Measurements from ENCODE around the gene MYH15.

Gene MYH15

GRCh38 chr3:108494906-108495531 lies 15.4 kb downstream of the MYH15 start:
- Histone ChIP-seq H3K4me3 (ENCODE audit: low read length in 2 of 2) (no peak overlapping the region), H3K4me1 (ENCODE audit: control insufficient read depth in 2 of 2, insufficient read depth in 2 of 2, low read length in 2 of 2) (no peaks in the 10 kb centered on the region), H3K9me3 (ENCODE audit: control insufficient read depth in 2 of 2, low read length in 2 of 2) (no peaks in the 10 kb centered on the region), H3K9ac (ENCODE audit: low read depth in 1 of 2, low read length in 2 of 2) (no peak overlapping the region), H3K27me3 (ENCODE audit: control insufficient read depth in 2 of 2, insufficient read depth in 2 of 2, low read length in 2 of 2) (no peaks in the 10 kb centered on the region), H3K36me3 (ENCODE audit: control insufficient read depth in 2 of 2, insufficient read depth in 2 of 2, low read length in 2 of 2) (no peaks in the 10 kb centered on the region), H3K27ac (ENCODE audit: low read depth in 2 of 2, low read length in 2 of 2) (no peak overlapping the region)

GRCh38 chr3:108493862-108494261 lies 16.5 kb downstream of the MYH15 start:
- H3K27ac ChIP-seq (ENCODE audit: low read depth in 2 of 2, low read length in 2 of 2) = no peak overlapping the region
- H3K4me1 ChIP-seq (ENCODE audit: control insufficient read depth in 2 of 2, insufficient read depth in 2 of 2, low read length in 2 of 2) = no peaks in the 10 kb centered on the region
- H3K9me3 ChIP-seq (ENCODE audit: control insufficient read depth in 2 of 2, low read length in 2 of 2) = no peaks in the 10 kb centered on the region
- H3K36me3 ChIP-seq (ENCODE audit: control insufficient read depth in 2 of 2, insufficient read depth in 2 of 2, low read length in 2 of 2) = no peaks in the 10 kb centered on the region
- H3K27me3 ChIP-seq (ENCODE audit: control insufficient read depth in 2 of 2, insufficient read depth in 2 of 2, low read length in 2 of 2) = no peaks in the 10 kb centered on the region
- no peak overlapping the region for H3K4me3 ChIP-seq (ENCODE audit: low read length in 2 of 2)
- H3K9ac ChIP-seq (ENCODE audit: low read depth in 1 of 2, low read length in 2 of 2) = no peak overlapping the region

GRCh38 chr3:108491456-108491855 lies 18.9 kb downstream of the MYH15 start:
- Histone ChIP-seq H3K9me3 (ENCODE audit: control insufficient read depth in 2 of 2, low read length in 2 of 2) (no peaks in the 10 kb centered on the region), H3K27ac (ENCODE audit: low read depth in 2 of 2, low read length in 2 of 2) (no peak overlapping the region), H3K4me3 (ENCODE audit: low read length in 2 of 2) (no peak overlapping the region), H3K9ac (ENCODE audit: low read depth in 1 of 2, low read length in 2 of 2) (no peak overlapping the region), H3K36me3 (ENCODE audit: control insufficient read depth in 2 of 2, insufficient read depth in 2 of 2, low read length in 2 of 2) (no peaks in the 10 kb centered on the region), H3K27me3 (ENCODE audit: control insufficient read depth in 2 of 2, insufficient read depth in 2 of 2, low read length in 2 of 2) (no peaks in the 10 kb centered on the region), H3K4me1 (ENCODE audit: control insufficient read depth in 2 of 2, insufficient read depth in 2 of 2, low read length in 2 of 2) (no peaks in the 10 kb centered on the region)

- H3K27ac ChIP-seq (ENCODE audit: low read depth in 2 of 2, low read length in 2 of 2) = no peak overlapping the region
- no peaks in the 10 kb centered on the region for H3K36me3 ChIP-seq (ENCODE audit: control insufficient read depth in 2 of 2, insufficient read depth in 2 of 2, low read length in 2 of 2)
- no peaks in the 10 kb centered on the region for H3K27me3 ChIP-seq (ENCODE audit: control insufficient read depth in 2 of 2, insufficient read depth in 2 of 2, low read length in 2 of 2)
- no peaks in the 10 kb centered on the region for H3K4me1 ChIP-seq (ENCODE audit: control insufficient read depth in 2 of 2, insufficient read depth in 2 of 2, low read length in 2 of 2)
- H3K4me3 ChIP-seq (ENCODE audit: low read length in 2 of 2) = no peak overlapping the region
- no peaks in the 10 kb centered on the region for H3K9me3 ChIP-seq (ENCODE audit: control insufficient read depth in 2 of 2, low read length in 2 of 2)
- no peak overlapping the region for H3K9ac ChIP-seq (ENCODE audit: low read depth in 1 of 2, low read length in 2 of 2)
Measured at GRCh38 chr3:108489776-108490175, 20.6 kb downstream of the MYH15 start.

DNA sequence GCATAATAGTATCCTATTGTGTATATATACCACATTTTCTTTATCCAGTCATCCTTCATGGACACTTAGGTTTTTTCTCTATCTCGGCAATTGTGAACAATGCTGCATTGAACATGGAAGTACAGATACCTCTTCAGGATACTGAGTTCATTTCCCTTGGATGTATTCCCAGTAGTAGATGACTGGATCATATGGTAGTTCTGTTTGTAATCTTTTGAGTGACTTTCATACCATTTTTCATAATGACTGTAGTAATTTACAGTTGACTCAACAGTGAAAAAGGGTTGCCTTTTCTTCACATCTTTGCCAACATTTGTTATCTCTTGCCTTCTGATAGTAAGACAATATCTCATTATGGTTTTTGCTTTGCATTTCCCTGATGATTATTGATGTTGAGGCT lies 21.8 kb downstream of the MYH15 start:
- no peak overlapping the region for H3K9ac ChIP-seq (ENCODE audit: low read depth in 1 of 2, low read length in 2 of 2)
- no peaks in the 10 kb centered on the region for H3K27me3 ChIP-seq (ENCODE audit: control insufficient read depth in 2 of 2, insufficient read depth in 2 of 2, low read length in 2 of 2)
- no peaks in the 10 kb centered on the region for H3K4me1 ChIP-seq (ENCODE audit: control insufficient read depth in 2 of 2, insufficient read depth in 2 of 2, low read length in 2 of 2)
- H3K9me3 ChIP-seq (ENCODE audit: control insufficient read depth in 2 of 2, low read length in 2 of 2) = no peaks in the 10 kb centered on the region
- H3K27ac ChIP-seq (ENCODE audit: low read depth in 2 of 2, low read length in 2 of 2) = no peak overlapping the region
- H3K4me3 ChIP-seq (ENCODE audit: low read length in 2 of 2) = no peak overlapping the region
- no peaks in the 10 kb centered on the region for H3K36me3 ChIP-seq (ENCODE audit: control insufficient read depth in 2 of 2, insufficient read depth in 2 of 2, low read length in 2 of 2)

GRCh38 chr3:108487439-108487838 lies 23.0 kb downstream of the MYH15 start:
- H3K9ac ChIP-seq (ENCODE audit: low read depth in 1 of 2, low read length in 2 of 2) = no peak overlapping the region
- H3K27me3 ChIP-seq (ENCODE audit: control insufficient read depth in 2 of 2, insufficient read depth in 2 of 2, low read length in 2 of 2) = no peaks in the 10 kb centered on the region
- no peaks in the 10 kb centered on the region for H3K36me3 ChIP-seq (ENCODE audit: control insufficient read depth in 2 of 2, insufficient read depth in 2 of 2, low read length in 2 of 2)
- H3K4me3 ChIP-seq (ENCODE audit: low read length in 2 of 2) = no peak overlapping the region
- H3K4me1 ChIP-seq (ENCODE audit: control insufficient read depth in 2 of 2, insufficient read depth in 2 of 2, low read length in 2 of 2) = no peaks in the 10 kb centered on the region
- H3K27ac ChIP-seq (ENCODE audit: low read depth in 2 of 2, low read length in 2 of 2) = no peak overlapping the region
- H3K9me3 ChIP-seq (ENCODE audit: control insufficient read depth in 2 of 2, low read length in 2 of 2) = no peaks in the 10 kb centered on the region

DNA sequence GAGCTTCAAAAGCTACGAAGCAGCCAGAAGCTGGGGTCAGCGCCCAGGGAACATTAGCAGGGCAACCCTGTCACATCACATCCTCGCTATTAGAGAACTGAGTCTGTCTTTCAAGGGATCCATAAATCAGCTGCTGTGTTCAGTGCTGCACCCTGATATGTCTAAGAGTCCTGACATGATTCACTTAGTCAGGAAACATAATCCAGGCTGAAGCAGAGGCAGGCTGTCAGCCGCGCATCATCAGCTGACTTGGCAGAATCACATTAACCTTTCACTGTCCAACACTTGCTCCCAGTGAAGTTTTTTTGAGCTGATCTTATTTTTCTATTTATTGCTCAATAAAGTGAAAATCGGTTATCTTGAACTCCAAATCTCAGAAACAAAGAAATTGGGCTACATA lies 23.5 kb downstream of the MYH15 start:
- peak overlapping the region in 1 of 2 donors; percentile 4 for H3K4me3 ChIP-seq (ENCODE audit: low read length in 2 of 2)
- H3K9ac ChIP-seq (ENCODE audit: low read depth in 1 of 2, low read length in 2 of 2) = no peak overlapping the region
- H3K4me1 ChIP-seq (ENCODE audit: control insufficient read depth in 2 of 2, insufficient read depth in 2 of 2, low read length in 2 of 2) = no peaks in the 10 kb centered on the region
- H3K36me3 ChIP-seq (ENCODE audit: control insufficient read depth in 2 of 2, insufficient read depth in 2 of 2, low read length in 2 of 2) = no peaks in the 10 kb centered on the region
- no peaks in the 10 kb centered on the region for H3K9me3 ChIP-seq (ENCODE audit: control insufficient read depth in 2 of 2, low read length in 2 of 2)
- H3K27me3 ChIP-seq (ENCODE audit: control insufficient read depth in 2 of 2, insufficient read depth in 2 of 2, low read length in 2 of 2) = no peaks in the 10 kb centered on the region
- no peak overlapping the region for H3K27ac ChIP-seq (ENCODE audit: low read depth in 2 of 2, low read length in 2 of 2)

- no peak overlapping the region for H3K9ac ChIP-seq (ENCODE audit: low read depth in 1 of 2, low read length in 2 of 2)
- H3K36me3 ChIP-seq (ENCODE audit: control insufficient read depth in 2 of 2, insufficient read depth in 2 of 2, low read length in 2 of 2) = no peaks in the 10 kb centered on the region
- no peaks in the 10 kb centered on the region for H3K27me3 ChIP-seq (ENCODE audit: control insufficient read depth in 2 of 2, insufficient read depth in 2 of 2, low read length in 2 of 2)
- no peak overlapping the region for H3K4me3 ChIP-seq (ENCODE audit: low read length in 2 of 2)
- H3K27ac ChIP-seq (ENCODE audit: low read depth in 2 of 2, low read length in 2 of 2) = no peak overlapping the region
- no peaks in the 10 kb centered on the region for H3K9me3 ChIP-seq (ENCODE audit: control insufficient read depth in 2 of 2, low read length in 2 of 2)
- H3K4me1 ChIP-seq (ENCODE audit: control insufficient read depth in 2 of 2, insufficient read depth in 2 of 2, low read length in 2 of 2) = no peaks in the 10 kb centered on the region
Measured at GRCh38 chr3:108486338-108486737, 24.1 kb downstream of the MYH15 start.

GRCh38 chr3:108485146-108485545 lies 25.2 kb downstream of the MYH15 start:
- Histone ChIP-seq H3K9ac (ENCODE audit: low read depth in 1 of 2, low read length in 2 of 2) (no peak overlapping the region), H3K27me3 (ENCODE audit: control insufficient read depth in 2 of 2, insufficient read depth in 2 of 2, low read length in 2 of 2) (no peaks in the 10 kb centered on the region), H3K27ac (ENCODE audit: low read depth in 2 of 2, low read length in 2 of 2) (no peak overlapping the region), H3K4me3 (ENCODE audit: low read length in 2 of 2) (no peak overlapping the region), H3K36me3 (ENCODE audit: control insufficient read depth in 2 of 2, insufficient read depth in 2 of 2, low read length in 2 of 2) (no peaks in the 10 kb centered on the region), H3K4me1 (ENCODE audit: control insufficient read depth in 2 of 2, insufficient read depth in 2 of 2, low read length in 2 of 2) (no peaks in the 10 kb centered on the region), H3K9me3 (ENCODE audit: control insufficient read depth in 2 of 2, low read length in 2 of 2) (no peaks in the 10 kb centered on the region)

DNA sequence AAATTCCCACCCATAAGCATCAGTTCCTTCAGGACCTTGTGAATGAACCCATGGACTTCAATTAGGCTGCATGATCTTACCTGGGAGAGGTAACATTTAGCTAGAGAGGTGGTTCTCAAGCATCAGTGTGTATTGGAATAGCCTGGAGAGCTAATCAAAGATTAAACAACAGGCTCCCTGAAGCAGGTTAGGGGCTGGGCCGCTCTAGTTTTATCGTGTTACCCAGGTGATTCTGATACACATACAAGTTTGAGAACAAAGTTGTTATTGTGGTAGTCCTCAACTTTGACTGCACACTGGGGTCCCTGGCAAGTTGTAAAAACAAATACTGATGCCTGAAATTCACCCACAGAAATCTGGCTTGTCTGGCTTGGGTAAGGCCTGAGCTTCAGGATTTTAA lies 31.2 kb downstream of the MYH15 start:
- no peaks in the 10 kb centered on the region for H3K9me3 ChIP-seq (ENCODE audit: control insufficient read depth in 2 of 2, low read length in 2 of 2)
- no peak overlapping the region for H3K9ac ChIP-seq (ENCODE audit: low read depth in 1 of 2, low read length in 2 of 2)
- no peak overlapping the region for H3K27ac ChIP-seq (ENCODE audit: low read depth in 2 of 2, low read length in 2 of 2)
- no peak overlapping the region for H3K4me3 ChIP-seq (ENCODE audit: low read length in 2 of 2)
- no peaks in the 10 kb centered on the region for H3K36me3 ChIP-seq (ENCODE audit: control insufficient read depth in 2 of 2, insufficient read depth in 2 of 2, low read length in 2 of 2)
- no peaks in the 10 kb centered on the region for H3K27me3 ChIP-seq (ENCODE audit: control insufficient read depth in 2 of 2, insufficient read depth in 2 of 2, low read length in 2 of 2)
- H3K4me1 ChIP-seq (ENCODE audit: control insufficient read depth in 2 of 2, insufficient read depth in 2 of 2, low read length in 2 of 2) = no peaks in the 10 kb centered on the region

Measured in mucosa of rectum (tissue), 2 donors.